Activated CD8-positive, alpha-beta memory T cell treated with anti-CD3 and anti-CD28 coated beads, Interleukin-2, amount 10 ng/mL, durations not matched to agents 7 days and 5 days (primary cell): ENCODE measurements around the gene ACCS. TPM values are rescaled to one million over a fixed set of nuclear protein-coding genes. Genes with fewer than 3 reads are reported as not detected.
A peak's percentile ranks its signal among the peaks of the same experiment; 100 is the strongest.

ENCODE experiments used
- ATAC-seq: fragments of 150-1000 bp; cut with Tn5 transposase; one replicate; pipeline ENCODE4 v1.10.0; 2021; ENCODE audit warnings: moderate library complexity
- CTCF ChIA-PET: fragments of 350-600 bp; sonication (Branson Sonifier 250); formaldehyde crosslinking; loops from one replicate; lab custom pipeline; 2021; ENCODE audit warnings: antibody characterized with exemption; lab: Charles Lee
- DNase-seq: peaks from one replicate; pipeline ENCODE4 v3.0.0-alpha.2; 2020
- H3K27ac Mint-ChIP-seq: one replicate; pipeline ENCODE4 v1.8.0; 2021; ENCODE audit warnings: mild to moderate bottlenecking, mixed read lengths
- H3K27me3 Mint-ChIP-seq: one replicate; pipeline ENCODE4 v1.8.0; 2021; ENCODE audit warnings: mixed read lengths
- H3K36me3 Mint-ChIP-seq: one replicate; pipeline ENCODE4 v1.8.0; 2021; ENCODE audit warnings: mild to moderate bottlenecking, mixed read lengths
- H3K4me1 Mint-ChIP-seq: one replicate; pipeline ENCODE4 v1.8.0; 2021; ENCODE audit warnings: mixed read lengths
- H3K4me3 Mint-ChIP-seq: one replicate; pipeline ENCODE4 v1.8.0; 2021; ENCODE audit warnings: mild to moderate bottlenecking, moderate library complexity, mixed read lengths
- H3K9me3 Mint-ChIP-seq: one replicate; pipeline ENCODE4 v1.8.0; 2022; ENCODE audit warnings: low read depth, mixed read lengths
- total RNA-seq, 2 experiments: library from RNA; stranded (reverse); gene quantifications; one replicate each; pipeline ENCODE4 v1.2.3, GENCODE V29; 2021

Gene ACCS
- total RNA-seq, 2 experiments from 2014 or later, result 4.9 to 7.7 TPM

GRCh38 chr11:44104481-44105294, 38.6 kb downstream of the ACCS start:
- Mint-ChIP-seq H3K9me3 (no peaks in the 10 kb centered on the region), H3K36me3 (no peaks in the 10 kb centered on the region), H3K4me3 (no peak overlapping the region), H3K27ac (no peak overlapping the region), H3K4me1 (peaks cover 9% of the 10 kb centered on the region), H3K27me3 (no peaks in the 10 kb centered on the region)
- DNase-seq, result no peak
- ATAC-seq, result no peak
- CTCF ChIA-PET, result interaction anchor here (1.1 to 6.4 kb wide), 4 partner anchors 11 to 452 kb away, joined by 3 to 88 read pairs (median 4); partner anchors contain the start of gene EXT2

GRCh38 chr11:44108260-44108659, 42.2 kb downstream of the ACCS start:
- peaks cover 5% of the 10 kb centered on the region for H3K36me3 Mint-ChIP-seq
- H3K27ac Mint-ChIP-seq, result no peak overlapping the region
- CTCF ChIA-PET, result interaction anchor here (6.4 kb wide), 1 partner anchor 15 kb away, joined by 88 read pairs; the partner anchor contains the start of gene EXT2
- H3K4me1 Mint-ChIP-seq, result peaks cover 14% of the 10 kb centered on the region
- no peaks in the 10 kb centered on the region for H3K27me3 Mint-ChIP-seq
- H3K9me3 Mint-ChIP-seq, result no peaks in the 10 kb centered on the region
- no peak overlapping the region for H3K4me3 Mint-ChIP-seq
- no peak for ATAC-seq
- DNase-seq, result no peak

- Mint-ChIP-seq H3K36me3 (peaks cover 11% of the 10 kb centered on the region), H3K27ac (peak overlapping the region; percentile 45), H3K4me1 (peaks cover 8% of the 10 kb centered on the region), H3K27me3 (no peaks in the 10 kb centered on the region), H3K4me3 (no peak overlapping the region), H3K9me3 (no peaks in the 10 kb centered on the region)
- DNase-seq (peak; percentile 79), ATAC-seq (peak; percentile 99)
- CTCF ChIA-PET, result interaction anchor here (1.0 to 2.5 kb wide), 11 partner anchors 10 to 423 kb away, joined by 3 to 13 read pairs (median 5); partner anchors contain the start of genes ACCS and EXT2
Observed at GRCh38 chr11:44110231-44110679, 44.2 kb downstream of the ACCS start.

- peaks cover 6% of the 10 kb centered on the region for H3K4me1 Mint-ChIP-seq
- H3K27me3 Mint-ChIP-seq, result no peaks in the 10 kb centered on the region
- H3K9me3 Mint-ChIP-seq, result no peaks in the 10 kb centered on the region
- no peak for DNase-seq
- H3K4me3 Mint-ChIP-seq, result no peak overlapping the region
- ATAC-seq, result no peak
- peaks cover 24% of the 10 kb centered on the region for H3K36me3 Mint-ChIP-seq
- H3K27ac Mint-ChIP-seq, result no peak overlapping the region
- CTCF ChIA-PET, result interaction anchor here (1.0 to 1.9 kb wide), 3 partner anchors 15 to 411 kb away, joined by 3 to 5 read pairs (median 4); no protein-coding TSS in a partner anchor
Observed at GRCh38 chr11:44112091-44112821, 46.2 kb downstream of the ACCS start.

- ATAC-seq, result no peak
- Mint-ChIP-seq H3K9me3 (no peaks in the 10 kb centered on the region), H3K27ac (no peak overlapping the region), H3K36me3 (peaks cover 28% of the 10 kb centered on the region), H3K4me1 (peaks cover 6% of the 10 kb centered on the region), H3K27me3 (no peaks in the 10 kb centered on the region), H3K4me3 (no peak overlapping the region)
- no peak for DNase-seq
- CTCF ChIA-PET, result interaction anchor here (1.0 kb wide), 1 partner anchor 16 kb away, joined by 3 read pairs; no protein-coding TSS in a partner anchor
Observed at GRCh38 chr11:44113018-44113417, 46.9 kb downstream of the ACCS start.

GRCh38 chr11:44113572-44113971, 47.5 kb downstream of the ACCS start:
- H3K27ac Mint-ChIP-seq, result no peak overlapping the region
- CTCF ChIA-PET, result interaction anchor here (1.0 kb wide), 1 partner anchor 16 kb away, joined by 3 read pairs; no protein-coding TSS in a partner anchor

GRCh38 chr11:44116234-44116830, 50.3 kb downstream of the ACCS start:
- CTCF ChIA-PET, result interaction anchor here (0.6 to 1.2 kb wide), 3 partner anchors 11 to 157 kb away, joined by 3 read pairs; no protein-coding TSS in a partner anchor
- ATAC-seq (no peak), DNase-seq (no peak)
- Mint-ChIP-seq H3K27ac (no peak overlapping the region), H3K27me3 (no peaks in the 10 kb centered on the region), H3K36me3 (peaks cover 29% of the 10 kb centered on the region), H3K9me3 (no peaks in the 10 kb centered on the region), H3K4me1 (no peaks in the 10 kb centered on the region), H3K4me3 (no peak overlapping the region)

More at GRCh38 chr11:44113572-44113971, 47.5 kb downstream of the ACCS start:
- H3K4me1 Mint-ChIP-seq, result peaks cover 6% of the 10 kb centered on the region
- H3K36me3 Mint-ChIP-seq, result peaks cover 28% of the 10 kb centered on the region
- no peaks in the 10 kb centered on the region for H3K9me3 Mint-ChIP-seq
- DNase-seq, result no peak
- ATAC-seq, result no peak
- H3K27me3 Mint-ChIP-seq, result no peaks in the 10 kb centered on the region
- H3K4me3 Mint-ChIP-seq, result no peak overlapping the region

GRCh38 chr11:44120169-44120568, 54.1 kb downstream of the ACCS start:
- Mint-ChIP-seq H3K4me3 (no peak overlapping the region), H3K27ac (no peak overlapping the region)
- CTCF ChIA-PET, result interaction anchor here (1.0 to 3.1 kb wide), 4 partner anchors 10 to 26 kb away, joined by 3 to 21 read pairs (median 4); partner anchors contain the start of gene EXT2

GRCh38 chr11:44125598-44125997, 59.5 kb downstream of the ACCS start:
- Mint-ChIP-seq H3K27ac (no peak overlapping the region), H3K4me3 (no peak overlapping the region), H3K9me3 (no peaks in the 10 kb centered on the region), H3K27me3 (no peaks in the 10 kb centered on the region), H3K4me1 (no peaks in the 10 kb centered on the region), H3K36me3 (peaks cover 19% of the 10 kb centered on the region)
- no peak for ATAC-seq
- CTCF ChIA-PET, result interaction anchor here (0.9 to 2.1 kb wide), 4 partner anchors 10 to 412 kb away, joined by 3 to 5 read pairs (median 4); no protein-coding TSS in a partner anchor
- DNase-seq, result no peak

More at GRCh38 chr11:44120169-44120568, 54.1 kb downstream of the ACCS start:
- ATAC-seq (no peak), DNase-seq (no peak)
- H3K4me1 Mint-ChIP-seq, result no peaks in the 10 kb centered on the region
- H3K36me3 Mint-ChIP-seq, result peaks cover 26% of the 10 kb centered on the region
- no peaks in the 10 kb centered on the region for H3K9me3 Mint-ChIP-seq
- H3K27me3 Mint-ChIP-seq, result no peaks in the 10 kb centered on the region

- CTCF ChIA-PET, result interaction anchor here (0.9 to 2.1 kb wide), 3 partner anchors 10 to 411 kb away, joined by 3 to 5 read pairs (median 3); no protein-coding TSS in a partner anchor
- no peaks in the 10 kb centered on the region for H3K4me1 Mint-ChIP-seq
- H3K36me3 Mint-ChIP-seq, result peaks cover 17% of the 10 kb centered on the region
- no peak overlapping the region for H3K27ac Mint-ChIP-seq
- no peak for ATAC-seq
- DNase-seq, result no peak
- H3K27me3 Mint-ChIP-seq, result no peaks in the 10 kb centered on the region
- no peaks in the 10 kb centered on the region for H3K9me3 Mint-ChIP-seq
- H3K4me3 Mint-ChIP-seq, result no peak overlapping the region
Observed at GRCh38 chr11:44126304-44126703, 60.2 kb downstream of the ACCS start.

GRCh38 chr11:44127130-44127529, 61.1 kb downstream of the ACCS start:
- Mint-ChIP-seq H3K27ac (no peak overlapping the region), H3K4me1 (no peaks in the 10 kb centered on the region), H3K27me3 (no peaks in the 10 kb centered on the region), H3K4me3 (no peak overlapping the region), H3K36me3 (peaks cover 17% of the 10 kb centered on the region), H3K9me3 (no peaks in the 10 kb centered on the region)
- ATAC-seq (no peak), DNase-seq (no peak)
- CTCF ChIA-PET, result no interaction called here

GRCh38 chr11:44128729-44129128, 62.7 kb downstream of the ACCS start:
- H3K36me3 Mint-ChIP-seq, result peaks cover 17% of the 10 kb centered on the region
- no peak overlapping the region for H3K27ac Mint-ChIP-seq
- no peak overlapping the region for H3K4me3 Mint-ChIP-seq
- CTCF ChIA-PET, result interaction anchor here (1.4 kb wide), 1 partner anchor 37 kb away, joined by 3 read pairs; no protein-coding TSS in a partner anchor
- no peaks in the 10 kb centered on the region for H3K27me3 Mint-ChIP-seq
- ATAC-seq (no peak), DNase-seq (no peak)
- H3K9me3 Mint-ChIP-seq, result no peaks in the 10 kb centered on the region
- no peaks in the 10 kb centered on the region for H3K4me1 Mint-ChIP-seq
